Measurements from ENCODE around the gene TAF6L.
"Not testable (repeated sequence)": the region's sequence is repeated elsewhere in the genome, so short reads cannot be mapped to it uniquely, and the experiment has no call there.

Gene TAF6L

GRCh38 chr11:62805961-62806441 lies 34.8 kb downstream of the TAF6L start:
- DNase-seq (ENCODE audit: low spot score), result no peak

GRCh38 chr11:62806611-62807121 lies 35.5 kb downstream of the TAF6L start:
- no peak for DNase-seq (ENCODE audit: low spot score)

GRCh38 chr11:62810748-62811147 lies 39.6 kb downstream of the TAF6L start:
- no peak for DNase-seq (ENCODE audit: low spot score)

GRCh38 chr11:62811659-62812058 lies 40.5 kb downstream of the TAF6L start:
- no peak for DNase-seq (ENCODE audit: low spot score)

GRCh38 chr11:62816557-62816956 lies 45.4 kb downstream of the TAF6L start:
- DNase-seq (ENCODE audit: low spot score), result no peak

- DNase-seq (ENCODE audit: low spot score), result no peak
Measured at GRCh38 chr11:62817129-62817528, 45.9 kb downstream of the TAF6L start.

- no peak for DNase-seq (ENCODE audit: low spot score)
Measured at GRCh38 chr11:62823677-62824076, 52.5 kb downstream of the TAF6L start.

- DNase-seq (ENCODE audit: low spot score), result not testable (repeated sequence)
Measured at GRCh38 chr11:62828130-62828529, 56.9 kb downstream of the TAF6L start.

- no peak for DNase-seq (ENCODE audit: low spot score)
Measured at GRCh38 chr11:62830904-62831519, 59.8 kb downstream of the TAF6L start.

GRCh38 chr11:62831520-62832335 lies 60.5 kb downstream of the TAF6L start, which contains the start of gene STX5:
TSS of gene STX5 (minus strand) at chr11:62832051. CDS start at chr11:62831243, 808 bp downstream.
- DNase-seq (ENCODE audit: low spot score), result peak; percentile 98

GRCh38 chr11:62832336-62833234 lies 61.4 kb downstream of the TAF6L start, which contains the start of gene TEX54:
TSS of gene TEX54 (minus strand) at chr11:62832841.
- DNase-seq (ENCODE audit: low spot score), result no peak

- no peak for DNase-seq (ENCODE audit: low spot score)
Measured at GRCh38 chr11:62835336-62835735, 64.1 kb downstream of the TAF6L start.

Measured in kidney capillary endothelial cell (primary cell).